ENCODE data around the gene NDUFS5. TPM values are rescaled to one million over a fixed set of nuclear protein-coding genes. Genes with fewer than 3 reads are reported as not detected.
A peak's percentile ranks its signal among the peaks of the same experiment; 100 is the strongest.

Gene NDUFS5
- total RNA-seq, 2 donors from 2014 or later, result 229 to 270 TPM

- Histone ChIP-seq H3K4me3 (no peak overlapping the region), H3K9me3 (no peaks in the 10 kb centered on the region), H3K27ac (no peak overlapping the region), H3K4me1 (no peaks in the 10 kb centered on the region), H3K9ac (ENCODE audit: low read depth in 2 of 2, low read length in 2 of 2) (no peak overlapping the region), H3K27me3 (no peaks in the 10 kb centered on the region), H3K36me3 (no peaks in the 10 kb centered on the region)
- no peak for DNase-seq
- TF ChIP-seq CTCF (IDR thresholded peaks at IDR 0.05), result no peak
- intact Hi-C loops (cut with DNase I), result no loop called here
These were observed 4.7 kb upstream of the NDUFS5 start for GRCh38 chr1:39021426-39021825.

- DNase-seq, result no peak
- Histone ChIP-seq H3K4me3 (no peak overlapping the region), H3K27me3 (no peaks in the 10 kb centered on the region), H3K4me1 (no peaks in the 10 kb centered on the region), H3K9me3 (no peaks in the 10 kb centered on the region), H3K27ac (no peak overlapping the region), H3K9ac (ENCODE audit: low read depth in 2 of 2, low read length in 2 of 2) (no peak overlapping the region), H3K36me3 (no peaks in the 10 kb centered on the region)
- intact Hi-C loops (cut with DNase I), result no loop called here
- TF ChIP-seq CTCF (IDR thresholded peaks at IDR 0.05), result no peak
These were observed 3.0 kb upstream of the NDUFS5 start for GRCh38 chr1:39023140-39023539.

- TF ChIP-seq CTCF (IDR thresholded peaks at IDR 0.05), result no peak
- intact Hi-C loops (cut with DNase I), result no loop called here
- Histone ChIP-seq H3K27ac (peak overlapping the region; percentile 96), H3K4me3 (peak overlapping the region; percentile 85), H3K9me3 (no peaks in the 10 kb centered on the region), H3K4me1 (no peaks in the 10 kb centered on the region), H3K9ac (ENCODE audit: low read depth in 2 of 2, low read length in 2 of 2) (peak overlapping the region; percentile 73 to 86), H3K27me3 (no peaks in the 10 kb centered on the region), H3K36me3 (peaks cover 11% of the 10 kb centered on the region)
- no peak for DNase-seq
These were observed 837 bp downstream of the NDUFS5 start for GRCh38 chr1:39026866-39027507.

GRCh38 chr1:39034114-39034654, 8.0 kb downstream of the NDUFS5 start:
- intact Hi-C loops (cut with DNase I), result no loop called here
- H3K27me3 ChIP-seq, result no peaks in the 10 kb centered on the region
- no peak overlapping the region for H3K9ac ChIP-seq (ENCODE audit: low read depth in 2 of 2, low read length in 2 of 2)
- H3K9me3 ChIP-seq, result no peaks in the 10 kb centered on the region
- no peak overlapping the region for H3K4me3 ChIP-seq
- no peak for DNase-seq
- peaks cover 13% of the 10 kb centered on the region for H3K36me3 ChIP-seq
- no peak overlapping the region for H3K27ac ChIP-seq
- no peak for TF ChIP-seq CTCF (IDR thresholded peaks at IDR 0.05)
- no peaks in the 10 kb centered on the region for H3K4me1 ChIP-seq

GRCh38 chr1:39036678-39037077, 10.5 kb downstream of the NDUFS5 start:
- H3K4me1 ChIP-seq, result no peaks in the 10 kb centered on the region
- intact Hi-C loops (cut with DNase I), result no loop called here
- no peak for TF ChIP-seq CTCF (IDR thresholded peaks at IDR 0.05)
- DNase-seq, result no peak
- no peak overlapping the region for H3K4me3 ChIP-seq
- H3K9me3 ChIP-seq, result no peaks in the 10 kb centered on the region
- no peak overlapping the region for H3K27ac ChIP-seq
- H3K9ac ChIP-seq (ENCODE audit: low read depth in 2 of 2, low read length in 2 of 2), result no peak overlapping the region
- H3K27me3 ChIP-seq, result no peaks in the 10 kb centered on the region
- peaks cover 7% of the 10 kb centered on the region for H3K36me3 ChIP-seq

All from colonic mucosa (tissue), 4 donors.